Retinal pigment epithelial cell (primary cell): ENCODE data around the gene RPUSD4.
A peak's percentile ranks its signal among the peaks of the same experiment; 100 is the strongest.

Experiments used
- DNase-seq: peaks from one replicate; pipeline ENCODE4 v3.0.0-alpha.2; 2010; ENCODE audit warnings: low read depth
- H3K4me3 ChIP-seq: 2 replicates; pipeline ENCODE4 v1.5.1; 2011; ENCODE audit warnings: mild to moderate bottlenecking, low read length, control low read depth, moderate library complexity
- CTCF ChIP-seq: conservative IDR thresholded peaks from 2 replicates; pipeline ENCODE4 v1.5.1; 2011; ENCODE audit warnings: low read depth, low read length, control low read depth, inconsistent platforms

The RPUSD4 gene

DNA sequence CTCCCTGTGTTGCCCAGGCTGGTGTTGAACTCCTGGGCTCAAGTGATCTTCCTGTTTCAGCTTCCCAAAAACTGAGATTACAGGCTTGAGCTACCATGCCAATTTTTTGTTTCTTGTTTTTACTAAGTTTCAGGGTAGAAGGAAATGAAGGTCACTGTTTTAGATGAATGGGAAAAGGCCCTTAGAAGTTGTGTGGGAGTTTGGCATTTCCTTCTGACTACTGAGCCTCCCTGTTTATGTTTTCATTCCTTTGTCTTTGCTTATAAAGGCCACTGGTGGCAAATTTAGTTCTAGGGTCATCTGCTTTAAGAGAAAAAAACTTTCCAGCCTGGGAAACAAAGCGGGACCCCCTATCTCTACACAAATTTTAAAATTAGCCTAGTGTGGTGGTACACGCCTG, 35.2 kb upstream of the RPUSD4 start:
- H3K4me3 ChIP-seq: no peak overlapping the region
- TF ChIP-seq CTCF: no peak
- DNase-seq: no peak

- no peak for DNase-seq
- no peak overlapping the region for H3K4me3 ChIP-seq
- TF ChIP-seq CTCF: no peak
Observed at GRCh38 chr11:126233391-126233790, 21.9 kb upstream of the RPUSD4 start.

DNA sequence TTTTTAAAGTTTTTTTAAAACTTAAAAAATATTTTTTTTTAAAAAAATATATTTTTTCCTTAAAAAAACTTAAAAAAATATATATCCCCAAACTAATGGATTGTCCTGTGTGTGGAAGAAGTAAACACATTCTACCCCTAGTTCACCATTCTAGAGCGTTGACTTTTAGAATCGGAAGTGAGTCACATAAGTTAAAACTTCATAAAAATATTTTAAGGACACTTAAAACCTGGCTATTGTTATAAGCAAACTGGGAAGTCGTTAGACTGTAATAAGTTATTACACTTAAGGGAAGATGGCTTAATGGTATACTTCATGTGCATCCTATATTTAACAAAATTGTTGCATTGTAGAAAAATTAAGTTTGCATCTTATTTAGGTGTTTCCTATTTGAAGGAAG, 21.2 kb upstream of the RPUSD4 start:
- no peak overlapping the region for H3K4me3 ChIP-seq
- TF ChIP-seq CTCF: no peak
- no peak for DNase-seq

DNA sequence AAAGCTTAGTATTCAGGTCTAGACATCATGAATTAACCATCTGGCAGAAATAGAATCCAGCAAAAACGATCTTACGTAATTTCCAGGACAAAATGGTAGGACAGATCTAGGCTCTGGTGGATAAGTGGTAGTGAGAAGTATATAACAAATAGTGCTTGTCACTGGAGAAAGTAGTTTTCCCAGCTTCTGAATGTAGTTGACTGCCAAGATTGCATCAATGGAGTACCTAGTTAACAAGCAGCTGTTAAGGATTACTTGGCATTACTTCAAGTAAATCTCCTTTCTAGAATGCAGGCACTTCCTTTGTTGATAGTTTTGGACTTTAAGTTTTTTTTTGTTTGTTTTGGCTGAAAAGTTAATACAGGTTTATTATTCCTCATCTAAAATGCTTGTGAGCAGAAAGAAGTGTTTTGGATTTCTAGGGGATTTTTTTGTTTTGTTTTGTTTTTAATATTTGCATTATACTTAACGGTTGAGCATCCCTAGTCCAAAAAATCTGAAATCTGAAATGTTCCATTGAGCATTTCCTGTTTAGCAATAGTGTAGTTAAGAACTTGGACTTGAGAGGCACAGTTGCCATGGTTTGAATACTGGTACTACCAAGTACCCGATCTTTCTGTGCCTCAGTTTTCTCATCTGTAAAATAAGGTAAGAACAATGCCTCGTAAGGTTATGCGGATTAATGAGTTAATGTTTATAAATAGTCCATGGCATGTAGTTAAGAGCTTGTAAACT, 20.4 kb upstream of the RPUSD4 start:
- peak; percentile 84 for DNase-seq
- no peak for TF ChIP-seq CTCF

DNA sequence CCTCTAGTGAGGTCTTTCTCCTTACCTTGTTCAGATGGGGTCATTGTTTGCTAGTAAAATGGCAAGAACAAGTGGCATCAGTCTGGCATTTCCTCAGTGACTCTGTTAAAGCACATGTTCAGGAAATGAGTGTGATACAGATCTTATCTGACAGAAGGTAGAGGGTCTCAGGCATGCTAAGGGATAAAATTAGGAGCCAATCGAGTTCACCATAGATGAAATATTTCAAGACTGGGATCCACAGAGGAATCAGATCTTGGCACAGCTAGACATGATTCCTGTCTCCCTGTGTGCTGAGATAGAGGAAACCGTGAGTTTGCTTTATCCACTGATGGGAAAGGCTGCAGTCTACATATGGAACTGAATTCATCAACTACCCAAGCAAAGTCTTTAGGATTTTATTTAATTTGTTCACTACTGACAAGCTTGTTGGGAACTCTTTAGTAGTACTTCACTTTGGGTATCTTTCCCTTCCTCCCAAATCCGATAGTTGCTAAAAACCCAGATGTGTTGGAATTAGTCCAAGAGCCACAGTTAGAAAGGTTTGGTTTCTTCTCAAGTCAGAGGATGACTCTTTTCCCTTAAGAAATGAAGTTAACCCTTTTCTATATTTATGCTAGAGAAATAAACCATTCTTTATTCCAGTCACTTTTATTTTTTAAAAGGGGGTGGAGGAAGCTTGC, 18.5 kb upstream of the RPUSD4 start:
- H3K4me3 ChIP-seq: no peak overlapping the region
- TF ChIP-seq CTCF: no peak
- no peak for DNase-seq

More for the DNA sequence above, 20.4 kb upstream of the RPUSD4 start:
- H3K4me3 ChIP-seq: no peak overlapping the region

GRCh38 chr11:126226334-126227084, 15.1 kb upstream of the RPUSD4 start:
- no peak for DNase-seq
- no peak overlapping the region for H3K4me3 ChIP-seq
- TF ChIP-seq CTCF: no peak
